Duodenal mucosa (tissue), 2 donors: Measurements from ENCODE around the gene ZNF615.
"Not testable (repeated sequence)": the region's sequence is repeated elsewhere in the genome, so short reads cannot be mapped to it uniquely, and the experiment has no call there.

ENCODE experiments used
- H3K27ac ChIP-seq: one replicate; pipeline ENCODE4 v1.7.0; 2013; ENCODE audit warnings: low read depth, low read length
- H3K27me3 ChIP-seq, 2 donors: one replicate each; pipeline ENCODE4 v1.7.0; 2013; ENCODE audit warnings: low read length in 2 of 2, control low read depth in 1 of 2; ENCODE audit not compliant: insufficient read depth in 2 of 2, control insufficient read depth in 1 of 2
- H3K36me3 ChIP-seq, 2 donors: one replicate each; pipeline ENCODE4 v1.7.0; 2013; ENCODE audit warnings: low read length in 2 of 2, control low read depth in 1 of 2; ENCODE audit not compliant: insufficient read depth in 2 of 2, control insufficient read depth in 1 of 2
- H3K4me1 ChIP-seq, 2 donors: one replicate each; pipeline ENCODE4 v1.7.0; 2013; ENCODE audit warnings: low read length in 2 of 2, control low read depth in 1 of 2; ENCODE audit not compliant: insufficient read depth in 2 of 2, control insufficient read depth in 1 of 2
- H3K4me3 ChIP-seq, 2 donors: one replicate each; pipeline ENCODE4 v1.7.0; 2013; ENCODE audit warnings: low read length in 2 of 2, low read depth in 1 of 2
- H3K9ac ChIP-seq, 2 donors: one replicate each; pipeline ENCODE4 v1.7.0; 2013; ENCODE audit warnings: low read length in 2 of 2, low read depth in 1 of 2
- H3K9me3 ChIP-seq, 2 donors: one replicate each; pipeline ENCODE4 v1.7.0; 2013; ENCODE audit warnings: low read length in 2 of 2, control low read depth in 1 of 2; ENCODE audit not compliant: control insufficient read depth in 1 of 2

Gene ZNF615

DNA sequence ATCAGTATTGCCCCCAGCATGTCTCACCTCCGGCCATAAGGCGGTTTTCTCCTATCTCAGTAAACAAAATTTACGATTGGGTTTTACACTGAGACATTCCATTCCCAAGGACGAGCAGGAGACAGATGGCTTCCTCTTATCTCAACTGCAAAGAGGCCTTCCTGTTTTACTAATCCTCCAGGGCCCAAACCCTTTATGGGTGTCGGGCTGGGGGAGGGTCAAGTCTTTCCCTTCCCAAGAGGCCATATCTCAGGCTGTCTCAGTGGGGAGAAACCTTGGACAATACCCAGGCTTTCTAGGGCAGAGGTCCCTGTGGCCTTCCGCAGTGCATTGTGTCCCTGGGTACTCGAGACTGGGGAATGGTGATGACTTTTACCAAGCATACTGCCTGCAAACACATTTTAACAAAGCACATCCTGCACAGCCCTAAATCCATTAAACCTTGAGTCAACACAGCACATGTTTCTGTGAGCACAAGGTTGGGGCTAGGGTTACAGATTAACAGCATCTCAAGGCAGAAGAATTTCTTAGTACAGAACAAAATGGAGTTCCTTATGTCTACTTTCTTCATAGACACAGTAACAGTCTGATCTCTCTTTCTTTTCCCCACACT, 47.3 kb downstream of the ZNF615 start:
- peaks cover 59 to 66% of the 10 kb centered on the region in 2 donors for H3K9me3 ChIP-seq

GRCh38 chr19:51959791-51960190, 48.2 kb downstream of the ZNF615 start:
- Histone ChIP-seq H3K36me3 (peaks cover 13 to 17% of the 10 kb centered on the region in 2 donors), H3K9me3 (peaks cover 53 to 64% of the 10 kb centered on the region in 2 donors), H3K27ac (no peak overlapping the region), H3K9ac (no peak overlapping the region), H3K4me1 (no peaks in the 10 kb centered on the region), H3K27me3 (no peaks in the 10 kb centered on the region), H3K4me3 (no peak overlapping the region)

More for the DNA sequence above, 47.3 kb downstream of the ZNF615 start:
- H3K27me3 ChIP-seq, H3K27ac ChIP-seq, H3K9ac ChIP-seq, H3K4me3 ChIP-seq, H3K4me1 ChIP-seq: not testable (repeated sequence)
- H3K36me3 ChIP-seq: peaks cover 23 to 26% of the 10 kb centered on the region in 2 donors

GRCh38 chr19:51957846-51958245, 50.2 kb downstream of the ZNF615 start:
- peaks cover 42 to 60% of the 10 kb centered on the region in 2 donors for H3K9me3 ChIP-seq
- H3K27ac ChIP-seq, H3K36me3 ChIP-seq, H3K9ac ChIP-seq, H3K4me3 ChIP-seq, H3K4me1 ChIP-seq, H3K27me3 ChIP-seq: not testable (repeated sequence)

DNA sequence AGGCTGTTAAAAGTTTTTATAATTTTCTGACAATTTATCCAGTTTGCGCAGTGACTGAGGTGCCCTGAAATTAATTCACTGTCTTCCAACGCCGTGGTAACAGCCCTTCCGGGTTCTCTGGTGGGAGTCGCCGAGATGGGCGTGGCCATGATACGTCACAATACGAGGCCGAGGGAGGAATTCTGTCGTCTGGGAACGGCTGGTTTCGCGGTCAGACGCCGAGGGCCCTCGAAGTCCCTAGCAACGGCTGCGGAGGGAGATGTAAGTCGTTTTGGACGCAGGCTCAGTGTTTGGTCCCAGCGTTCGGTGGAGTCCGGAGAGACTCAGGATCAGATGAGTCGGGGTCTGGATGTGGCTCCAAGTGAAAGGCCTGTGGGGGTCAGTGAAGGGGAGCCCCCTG, 59.0 kb downstream of the ZNF615 start:
- Histone ChIP-seq H3K9me3 (peaks cover 71 to 75% of the 10 kb centered on the region in 2 donors), H3K4me3 (peak overlapping the region in 1 of 2 donors; percentile 52), H3K9ac (no peak overlapping the region), H3K36me3 (peaks cover 17 to 23% of the 10 kb centered on the region in 2 donors), H3K27ac (no peak overlapping the region), H3K27me3 (no peaks in the 10 kb centered on the region), H3K4me1 (no peaks in the 10 kb centered on the region)

DNA sequence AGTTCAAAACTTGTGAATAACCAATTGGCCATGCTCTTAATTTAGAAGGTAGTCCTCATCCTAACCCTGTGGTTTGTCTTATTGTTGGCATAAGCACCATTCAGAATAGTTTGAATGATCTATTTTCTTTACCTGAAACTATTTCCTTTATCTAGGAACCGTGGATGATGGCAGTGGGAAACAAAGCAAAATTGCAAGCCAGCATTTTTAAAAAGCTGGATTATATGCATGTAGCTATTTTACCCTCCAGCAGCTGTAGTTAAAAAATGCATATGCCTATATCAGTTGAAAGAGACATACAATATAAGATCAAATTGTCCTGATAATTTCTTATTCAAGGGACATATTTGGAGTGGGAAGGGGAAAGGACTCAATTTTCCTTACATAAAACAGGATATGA, 61.4 kb downstream of the ZNF615 start:
- H3K36me3 ChIP-seq: peaks cover 41 to 45% of the 10 kb centered on the region in 2 donors
- H3K27me3 ChIP-seq: no peaks in the 10 kb centered on the region
- no peaks in the 10 kb centered on the region for H3K4me1 ChIP-seq
- no peak overlapping the region for H3K4me3 ChIP-seq
- no peak overlapping the region for H3K9ac ChIP-seq
- no peak overlapping the region for H3K27ac ChIP-seq
- peaks cover 81 to 90% of the 10 kb centered on the region in 2 donors for H3K9me3 ChIP-seq

DNA sequence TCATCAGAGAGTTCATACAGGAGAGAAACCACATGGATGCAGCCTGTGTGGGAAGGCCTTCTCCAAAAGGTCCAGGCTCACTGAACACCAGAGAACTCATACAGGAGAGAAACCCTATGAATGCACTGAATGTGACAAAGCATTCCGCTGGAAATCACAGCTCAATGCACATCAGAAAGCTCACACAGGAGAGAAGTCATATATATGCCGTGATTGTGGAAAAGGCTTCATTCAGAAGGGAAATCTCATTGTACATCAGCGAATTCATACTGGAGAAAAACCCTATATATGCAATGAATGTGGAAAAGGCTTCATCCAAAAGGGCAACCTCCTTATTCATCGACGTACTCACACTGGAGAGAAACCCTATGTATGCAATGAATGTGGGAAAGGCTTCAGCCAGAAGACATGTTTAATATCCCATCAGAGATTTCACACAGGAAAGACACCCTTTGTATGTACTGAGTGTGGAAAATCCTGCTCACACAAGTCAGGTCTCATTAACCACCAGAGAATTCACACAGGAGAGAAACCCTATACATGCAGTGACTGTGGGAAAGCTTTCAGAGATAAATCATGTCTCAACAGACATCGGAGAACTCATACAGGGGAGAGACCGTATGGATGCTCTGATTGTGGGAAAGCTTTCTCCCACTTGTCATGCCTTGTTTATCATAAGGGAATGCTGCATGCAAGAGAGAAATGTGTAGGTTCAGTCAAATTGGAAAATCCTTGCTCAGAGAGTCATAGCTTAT, 63.0 kb downstream of the ZNF615 start:
- no peaks in the 10 kb centered on the region for H3K27me3 ChIP-seq
- H3K9ac ChIP-seq: no peak overlapping the region
- no peaks in the 10 kb centered on the region for H3K4me1 ChIP-seq
- H3K27ac ChIP-seq: no peak overlapping the region
- peaks cover 57 to 60% of the 10 kb centered on the region in 2 donors for H3K36me3 ChIP-seq
- peaks cover 89 to 93% of the 10 kb centered on the region in 2 donors for H3K9me3 ChIP-seq
- peak overlapping the region; percentile 4 to 23 for H3K4me3 ChIP-seq
